Measurements from ENCODE around the gene ICAM1.

Gene ICAM1

DNA sequence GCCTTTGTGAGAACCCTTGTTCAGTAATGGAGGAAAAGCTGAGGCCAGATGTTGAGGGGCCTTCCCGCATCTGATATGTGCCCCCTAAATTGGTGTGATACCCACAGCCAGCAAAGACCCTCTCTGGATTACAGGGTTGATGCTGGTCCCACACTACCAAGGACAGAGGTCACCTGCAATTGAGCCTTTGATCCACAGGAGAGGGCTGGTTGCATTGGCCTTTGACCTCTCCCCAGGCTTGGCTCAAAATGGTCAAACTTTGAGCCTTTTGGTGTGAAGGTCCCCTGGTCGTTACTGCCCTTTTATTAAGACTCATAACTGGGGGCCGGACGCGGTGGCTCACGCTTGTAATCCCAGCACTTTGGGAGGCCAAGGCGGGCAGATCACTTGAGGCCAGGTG is 27.3 kb upstream of the ICAM1 start:
- no peak for DNase-seq

DNA sequence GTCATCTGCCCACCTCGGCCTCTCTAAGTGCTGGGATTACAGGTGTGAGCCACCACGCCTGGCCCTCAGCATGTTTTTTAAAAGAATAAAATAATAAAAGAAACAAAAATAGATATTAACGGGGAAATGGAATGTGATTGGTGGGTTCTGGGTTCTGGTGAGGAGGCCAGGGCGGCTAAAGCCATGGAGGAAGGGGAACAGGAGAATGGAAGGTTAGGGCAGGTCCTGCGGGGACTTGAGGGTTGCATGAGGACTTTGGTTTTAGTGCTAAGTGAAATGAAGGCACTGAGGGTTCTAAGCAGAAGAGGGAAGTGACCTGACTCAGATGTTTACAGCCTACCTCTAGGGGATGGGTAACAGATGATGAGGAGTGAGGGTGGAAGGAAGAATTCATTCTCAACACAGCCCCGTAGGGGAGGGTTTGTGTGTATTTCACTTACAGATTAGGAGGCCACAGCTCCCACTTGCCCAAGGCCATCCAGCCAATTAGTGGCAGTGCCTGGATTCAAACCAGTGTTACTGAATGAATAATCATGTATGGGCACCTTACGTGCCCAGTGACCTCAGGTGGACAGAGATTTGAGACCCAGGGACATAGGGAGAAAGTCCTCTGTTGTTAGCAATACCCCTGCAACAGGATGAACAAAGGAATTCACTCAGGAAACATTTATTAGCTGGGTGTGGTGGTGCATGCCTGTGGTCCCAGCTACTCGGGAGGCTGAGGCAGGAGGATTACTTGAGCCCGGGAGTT is 25.6 kb upstream of the ICAM1 start:
- DNase-seq, result no peak

DNA sequence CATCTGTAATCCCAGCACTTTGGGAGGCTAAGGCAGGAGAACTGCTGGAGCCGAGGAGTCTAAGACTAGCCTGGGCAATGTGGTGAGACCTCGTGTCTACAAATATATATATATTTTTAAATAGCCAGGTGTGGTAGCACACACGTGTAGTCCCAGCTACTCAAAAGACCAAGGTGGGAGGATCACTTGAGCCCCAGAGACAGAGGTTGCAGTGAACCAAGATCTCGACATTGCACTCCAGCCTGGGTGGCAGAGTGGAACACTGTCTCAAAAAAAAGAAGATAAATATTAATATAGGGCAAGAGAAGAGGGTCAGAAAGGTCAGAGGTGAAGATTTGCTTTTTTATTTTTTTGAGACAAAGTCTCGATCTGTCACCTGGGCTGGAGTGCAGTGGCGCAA is 24.4 kb upstream of the ICAM1 start:
- DNase-seq, result no peak

DNA sequence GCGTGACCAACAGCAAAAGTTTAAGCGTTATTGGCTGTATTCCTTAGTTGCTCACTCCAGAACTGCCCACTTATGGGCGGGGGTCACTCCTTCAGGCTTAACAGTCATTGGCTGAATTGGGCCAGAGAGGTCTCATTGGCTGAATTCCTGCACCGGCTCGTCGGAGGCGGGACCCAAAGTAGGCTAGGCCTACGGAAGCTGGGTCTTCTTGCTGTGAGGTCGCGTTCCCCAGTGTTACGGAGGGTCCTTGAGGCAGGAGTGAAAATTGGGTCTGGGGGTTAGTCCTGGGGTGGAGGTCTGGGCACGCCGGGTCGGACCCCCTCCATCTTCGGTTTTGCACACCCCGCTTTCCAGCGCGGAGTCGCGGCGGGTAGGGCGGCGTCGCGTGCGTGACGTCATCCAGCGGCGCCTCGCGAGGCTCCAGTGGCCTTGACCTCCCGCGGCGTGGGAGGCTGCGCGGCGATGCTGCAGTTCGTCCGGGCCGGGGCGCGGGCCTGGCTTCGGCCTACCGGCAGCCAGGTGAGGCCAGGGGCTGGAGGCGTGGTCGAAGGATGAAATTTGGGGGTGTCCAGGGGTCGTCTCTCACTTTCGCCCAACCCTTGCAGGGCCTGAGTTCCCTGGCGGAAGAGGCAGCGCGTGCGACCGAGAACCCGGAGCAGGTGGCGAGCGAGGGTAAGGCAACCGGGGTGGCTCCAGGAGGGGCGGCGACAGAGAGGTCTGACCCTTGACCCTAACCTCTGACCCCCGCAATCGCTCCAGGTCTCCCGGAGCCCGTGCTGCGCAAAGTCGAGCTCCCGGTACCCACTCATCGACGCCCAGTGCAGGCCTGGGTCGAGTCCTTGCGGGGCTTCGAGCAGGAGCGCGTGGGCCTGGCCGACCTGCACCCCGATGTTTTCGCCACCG is 18.9 kb upstream of the ICAM1 start, which contains the start of gene MRPL4:
MRPL4 (plus strand) TSS at position 423 of the 903 bp plus-strand sequence; CDS start at position 463, 40 bp downstream.
- peak; percentile 99 for DNase-seq

DNA sequence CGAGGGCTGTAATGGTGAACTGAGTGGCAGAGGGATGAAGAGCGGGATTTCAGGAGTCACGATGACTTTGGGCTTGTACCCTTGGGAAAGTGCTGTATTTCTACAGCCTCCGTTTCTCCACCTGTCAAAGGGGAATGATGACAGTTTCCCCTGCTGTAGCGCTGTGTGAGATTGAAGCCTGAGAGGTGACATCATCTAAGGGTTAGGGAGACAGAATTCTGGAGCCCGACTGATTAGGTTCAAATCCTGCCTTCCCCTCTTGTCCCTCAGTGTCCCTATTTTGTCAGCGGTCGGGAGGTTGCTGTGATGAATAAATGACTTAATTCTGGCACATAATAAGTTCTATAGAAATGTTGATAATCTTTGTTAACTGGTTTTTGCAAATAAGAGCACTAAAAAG is 18.2 kb upstream of the ICAM1 start:
- DNase-seq, result no peak

DNA sequence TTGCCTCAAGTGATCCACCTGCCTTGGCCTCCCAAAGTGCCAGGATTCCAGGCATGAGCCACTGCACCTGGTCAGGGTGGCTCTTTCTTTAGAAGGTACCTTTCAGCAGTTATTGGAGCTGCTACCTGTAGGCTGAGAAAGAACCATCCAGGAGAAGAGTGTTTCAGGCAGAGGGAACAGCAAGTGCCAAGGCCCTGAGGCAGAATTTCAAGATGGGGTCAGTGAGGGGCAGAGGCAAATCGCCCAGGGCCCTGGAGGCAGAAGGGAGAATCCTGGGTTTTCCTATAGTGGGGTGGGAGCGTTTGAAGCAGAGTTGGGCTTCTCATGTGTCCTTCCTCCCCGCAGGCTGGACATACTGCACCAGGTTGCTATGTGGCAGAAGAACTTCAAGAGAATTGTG is 16.7 kb upstream of the ICAM1 start:
- DNase-seq, result no peak

DNA sequence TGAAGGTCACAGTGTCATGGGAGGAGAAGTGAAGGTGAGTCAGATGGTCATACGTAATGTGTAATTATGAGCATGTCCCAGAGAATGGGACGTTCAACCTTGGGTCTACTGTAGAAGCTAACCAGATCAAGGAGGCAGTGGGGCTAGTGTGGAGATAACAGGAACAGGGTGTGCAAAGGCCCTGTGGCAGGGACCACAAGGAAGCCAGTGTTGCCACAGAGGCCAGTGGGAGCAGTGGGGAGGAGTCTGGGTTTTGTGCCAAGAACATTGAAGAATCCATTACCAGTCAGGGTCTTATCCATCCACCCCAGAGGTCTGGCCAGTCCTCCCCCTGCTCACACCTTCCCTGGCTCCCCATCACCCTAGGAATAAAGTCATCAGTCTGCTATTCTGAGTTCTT is 15.6 kb upstream of the ICAM1 start:
- no peak for DNase-seq

DNA sequence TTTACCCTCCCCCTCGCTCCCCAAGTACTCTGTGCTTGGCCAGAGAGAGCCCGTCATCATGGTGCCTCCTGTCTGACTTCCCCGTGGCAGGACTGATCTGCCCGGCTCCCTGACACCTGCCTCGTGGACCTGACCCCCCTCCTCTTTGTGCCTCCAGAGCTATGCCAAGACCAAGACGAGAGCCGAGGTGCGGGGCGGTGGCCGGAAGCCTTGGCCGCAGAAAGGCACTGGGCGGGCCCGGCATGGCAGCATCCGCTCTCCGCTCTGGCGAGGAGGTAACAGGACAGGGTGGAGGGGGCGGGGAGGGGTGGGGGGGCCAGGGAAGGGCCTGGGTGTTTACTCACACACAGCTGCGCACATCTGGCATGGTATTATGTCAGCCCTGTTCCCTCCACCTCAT is 14.4 kb upstream of the ICAM1 start:
- DNase-seq, result no peak

DNA sequence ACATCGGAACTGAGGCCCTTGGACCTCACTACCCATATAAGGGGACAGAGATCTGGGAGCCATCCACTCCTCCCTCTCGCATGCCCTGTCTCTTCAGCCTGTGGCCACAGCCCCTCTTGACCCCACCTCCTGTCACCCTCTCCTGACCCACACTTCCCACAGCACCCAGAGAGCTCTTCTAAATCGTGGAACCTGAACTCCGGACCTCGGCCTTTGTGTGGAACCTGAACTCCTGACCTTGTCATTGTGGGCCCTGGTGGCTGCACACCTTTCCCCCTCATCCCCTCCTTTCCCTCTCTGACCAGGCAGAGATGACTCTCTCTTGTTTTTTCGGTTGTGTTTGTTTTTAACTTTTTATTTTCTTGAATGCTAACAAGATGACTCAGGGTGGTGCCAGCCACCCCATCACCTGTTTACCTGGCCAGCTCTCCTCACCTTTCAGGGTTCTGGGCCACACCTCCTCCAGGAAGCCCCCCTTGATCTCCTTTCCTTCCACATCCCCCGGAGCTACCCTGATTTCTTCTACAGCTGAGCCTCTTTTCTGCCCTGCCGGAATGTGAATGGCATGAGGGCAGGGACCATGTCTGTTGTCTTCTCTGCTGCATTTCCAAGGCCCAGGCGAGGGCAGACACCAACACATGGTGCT is 13.8 kb upstream of the ICAM1 start:
- no peak for DNase-seq

DNA sequence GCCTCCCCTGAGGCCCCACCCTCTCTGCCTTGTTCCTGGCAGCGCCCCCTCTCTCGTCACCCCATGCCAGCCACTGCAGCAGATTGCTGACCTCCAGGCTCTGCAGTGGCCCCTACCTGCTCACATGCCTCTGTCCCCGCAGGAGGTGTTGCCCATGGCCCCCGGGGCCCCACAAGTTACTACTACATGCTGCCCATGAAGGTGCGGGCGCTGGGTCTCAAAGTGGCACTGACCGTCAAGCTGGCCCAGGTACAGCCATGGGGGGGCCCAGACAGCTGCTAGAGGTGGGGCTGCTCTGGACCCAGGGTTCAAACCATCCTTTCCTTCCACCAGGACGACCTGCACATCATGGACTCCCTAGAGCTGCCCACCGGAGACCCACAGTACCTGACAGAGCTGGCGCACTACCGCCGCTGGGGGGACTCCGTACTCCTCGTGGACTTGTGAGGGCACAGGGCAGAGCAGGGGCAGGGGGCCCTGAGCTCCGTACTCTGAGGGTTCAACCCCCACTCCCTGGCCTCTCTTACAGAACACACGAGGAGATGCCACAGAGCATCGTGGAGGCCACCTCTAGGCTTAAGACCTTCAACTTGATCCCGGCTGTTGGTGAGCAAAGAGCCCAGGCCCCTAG is 12.7 kb upstream of the ICAM1 start:
- no peak for DNase-seq

DNA sequence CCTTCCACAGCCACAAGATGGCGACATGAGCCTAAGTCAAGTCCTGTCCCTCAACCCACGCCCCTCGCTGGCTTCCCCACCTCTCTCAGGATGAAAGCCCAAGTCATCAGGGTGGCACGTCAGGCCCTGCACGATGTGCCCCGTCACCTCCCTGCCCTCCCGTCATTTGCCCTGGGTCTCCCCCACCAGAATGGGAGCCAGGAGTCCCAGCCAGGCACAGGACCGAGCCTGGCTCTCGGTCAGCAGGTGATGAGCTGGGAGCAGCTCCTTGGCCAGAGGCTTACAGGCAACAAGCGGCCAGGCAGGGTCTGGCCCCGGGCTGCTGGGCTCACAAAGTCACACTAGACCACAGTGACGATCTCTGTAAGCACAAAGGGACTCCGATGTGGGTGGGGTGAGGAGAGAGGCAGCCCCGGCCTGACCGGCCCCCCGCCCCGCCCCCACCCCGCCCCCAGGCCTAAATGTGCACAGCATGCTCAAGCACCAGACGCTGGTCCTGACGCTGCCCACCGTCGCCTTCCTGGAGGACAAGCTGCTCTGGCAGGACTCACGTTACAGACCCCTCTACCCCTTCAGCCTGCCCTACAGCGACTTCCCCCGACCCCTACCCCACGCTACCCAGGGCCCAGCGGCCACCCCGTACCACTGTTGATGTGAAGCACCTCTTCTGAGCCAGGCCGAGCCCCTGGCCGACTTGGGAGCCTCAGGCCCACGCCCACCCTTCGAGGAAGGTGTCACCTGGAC is 11.6 kb upstream of the ICAM1 start:
- peak; percentile 96 for DNase-seq

DNA sequence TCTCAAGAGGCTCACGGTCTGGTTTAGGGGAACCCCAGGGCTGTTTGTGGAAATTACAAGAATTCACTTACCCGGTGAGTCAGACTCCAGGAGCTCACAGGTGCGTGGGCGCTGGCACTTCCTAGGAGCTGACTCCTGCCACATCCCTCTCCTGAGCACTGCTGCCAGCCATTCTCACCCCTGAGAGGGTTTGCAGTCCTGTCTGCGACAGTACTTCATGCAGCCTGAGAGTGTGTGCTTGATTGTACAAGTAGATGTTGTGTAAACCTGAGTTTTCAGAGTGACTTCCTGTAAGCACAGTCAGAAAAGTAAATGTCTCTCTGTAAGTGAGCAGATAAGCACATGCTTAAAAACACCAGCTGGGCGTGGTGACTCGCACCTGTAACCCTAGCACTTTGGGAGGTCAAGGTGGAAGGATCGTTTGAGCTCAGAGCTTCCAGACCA is 10.8 kb upstream of the ICAM1 start:
- no peak for DNase-seq

DNA sequence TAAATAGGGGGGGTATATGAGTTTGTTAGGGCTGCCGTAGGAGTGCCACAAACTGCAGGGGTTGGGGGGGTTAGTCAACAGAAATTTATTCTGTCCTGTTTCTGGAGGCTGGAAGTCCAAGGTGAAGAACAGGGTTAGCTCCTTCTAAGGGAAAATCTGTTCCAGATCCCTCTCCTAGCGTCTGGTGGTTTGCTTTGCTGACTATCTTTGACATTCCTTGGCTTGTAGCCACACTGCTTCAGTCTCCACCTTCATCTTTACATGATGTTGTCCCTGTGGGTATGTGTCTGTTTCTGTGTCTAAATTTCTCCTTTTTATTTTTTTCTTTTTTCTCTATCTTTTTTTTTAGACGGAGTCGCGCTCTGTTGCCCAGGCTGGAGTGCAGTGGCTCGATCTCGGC is 8.1 kb upstream of the ICAM1 start:
- no peak for DNase-seq

DNA sequence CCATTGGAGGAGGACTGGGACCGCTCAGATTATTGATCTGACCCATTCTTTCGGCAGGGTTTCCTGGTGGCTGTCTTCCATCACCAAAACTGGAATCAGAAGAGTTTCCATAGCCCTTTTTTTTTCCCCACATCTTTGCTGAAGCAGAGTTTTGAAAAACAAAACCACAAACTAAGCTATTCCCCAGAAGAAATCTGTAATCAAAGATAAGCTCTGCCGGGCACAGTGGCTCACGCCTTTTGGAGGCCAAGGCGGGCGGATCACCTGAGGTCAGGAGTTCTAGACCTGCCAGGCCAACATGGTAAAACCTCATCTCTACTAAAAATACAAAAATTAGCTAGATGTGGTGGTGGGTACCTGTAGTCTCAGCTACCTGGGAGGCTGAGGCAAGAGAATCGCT is 4.2 kb upstream of the ICAM1 start:
- DNase-seq, result no peak

DNA sequence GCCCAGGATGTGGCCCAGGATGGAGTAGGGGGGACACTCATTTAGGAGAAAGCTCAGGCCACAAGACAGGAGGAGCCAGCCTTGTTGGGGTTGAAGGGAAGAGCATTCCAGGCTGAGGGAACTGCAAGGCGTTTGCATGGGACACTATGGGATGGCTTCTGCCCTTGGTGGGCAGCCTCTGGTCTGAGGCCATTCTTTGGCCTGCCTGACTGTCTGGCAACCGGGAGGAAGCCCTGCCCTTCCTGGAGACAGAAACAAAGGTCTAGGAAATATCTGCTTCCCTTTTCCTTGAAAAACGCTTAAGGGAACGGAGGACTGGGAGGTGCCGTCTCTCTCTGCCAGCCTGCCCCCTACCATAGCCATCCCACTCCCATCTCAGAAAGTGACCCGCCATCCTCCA is 2.8 kb upstream of the ICAM1 start:
- DNase-seq, result no peak

DNA sequence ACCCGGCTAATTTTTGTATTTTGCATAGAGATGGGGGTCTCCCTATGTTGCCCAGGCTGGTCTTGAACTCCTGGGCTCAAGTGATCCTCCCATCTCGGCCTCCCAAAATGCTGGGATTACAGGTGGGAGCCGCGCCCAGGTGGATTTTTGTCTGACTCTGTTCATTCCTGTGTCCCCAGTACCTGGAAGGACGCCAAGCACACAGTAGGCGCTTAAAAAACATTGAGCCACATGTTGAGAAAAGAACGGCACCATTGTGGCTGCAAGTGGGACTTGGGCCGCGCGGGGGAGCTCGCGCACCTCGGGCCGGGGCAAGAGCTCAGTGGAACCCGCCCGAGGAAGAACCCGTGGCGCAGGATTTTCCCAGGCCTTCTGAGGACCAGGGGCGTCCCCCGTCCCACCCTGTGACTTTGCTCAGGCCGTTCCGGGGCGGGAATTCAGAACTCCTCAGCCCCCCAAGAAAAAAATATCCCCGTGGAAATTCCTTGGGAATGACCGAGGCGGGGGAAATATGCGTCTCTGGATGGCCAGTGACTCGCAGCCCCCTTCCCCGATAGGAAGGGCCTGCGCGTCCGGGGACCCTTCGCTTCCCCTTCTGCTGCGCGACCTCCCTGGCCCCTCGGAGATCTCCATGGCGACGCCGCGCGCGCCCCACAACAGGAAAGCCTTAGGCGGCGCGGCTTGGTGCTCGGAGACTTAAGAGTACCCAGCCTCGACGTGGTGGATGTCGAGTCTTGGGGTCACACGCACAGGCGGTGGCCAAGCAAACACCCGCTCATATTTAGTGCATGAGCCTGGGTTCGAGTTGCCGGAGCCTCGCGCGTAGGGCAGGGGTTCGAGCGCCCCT is 1.4 kb upstream of the ICAM1 start:
- DNase-seq, result peak; percentile 88

DNA sequence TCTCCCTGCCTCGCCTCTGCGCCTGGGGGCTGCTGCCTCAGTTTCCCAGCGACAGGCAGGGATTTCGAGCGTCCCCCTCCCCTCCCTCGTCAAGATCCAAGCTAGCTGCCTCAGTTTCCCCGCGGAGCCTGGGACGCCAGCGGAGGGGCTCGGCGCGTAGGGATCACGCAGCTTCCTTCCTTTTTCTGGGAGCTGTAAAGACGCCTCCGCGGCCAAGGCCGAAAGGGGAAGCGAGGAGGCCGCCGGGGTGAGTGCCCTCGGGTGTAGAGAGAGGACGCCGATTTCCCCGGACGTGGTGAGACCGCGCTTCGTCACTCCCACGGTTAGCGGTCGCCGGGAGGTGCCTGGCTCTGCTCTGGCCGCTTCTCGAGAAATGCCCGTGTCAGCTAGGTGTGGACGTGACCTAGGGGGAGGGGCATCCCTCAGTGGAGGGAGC is 722 bp upstream of the ICAM1 start:
- DNase-seq, result no peak

DNA sequence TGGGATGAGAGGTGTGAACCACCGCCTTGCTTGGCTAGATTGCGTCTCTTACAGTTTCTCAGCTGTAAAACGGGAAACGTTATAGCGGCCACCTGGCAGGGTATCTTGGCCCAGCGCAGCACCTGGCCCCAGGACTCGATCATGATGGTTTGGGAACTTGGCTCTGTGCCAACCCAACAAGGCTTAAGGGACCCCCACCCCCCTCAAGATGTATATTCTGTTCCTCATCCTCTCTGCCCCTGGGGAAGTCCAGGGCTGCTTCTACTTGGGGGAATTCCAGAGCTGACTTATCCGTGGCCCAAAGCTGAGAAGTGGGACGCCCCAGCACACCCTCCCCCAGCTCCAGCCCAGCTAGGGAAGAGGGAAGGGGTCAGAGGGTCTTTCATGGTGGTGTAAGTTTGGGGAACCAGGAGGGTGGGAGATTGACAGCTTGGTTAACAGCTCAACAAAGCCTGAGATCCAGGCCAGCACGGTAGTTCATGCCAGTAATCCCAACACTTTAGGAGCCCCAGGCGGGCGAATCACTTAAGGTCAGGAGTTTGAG is 695 bp downstream of the ICAM1 start:
- no peak for DNase-seq

DNA sequence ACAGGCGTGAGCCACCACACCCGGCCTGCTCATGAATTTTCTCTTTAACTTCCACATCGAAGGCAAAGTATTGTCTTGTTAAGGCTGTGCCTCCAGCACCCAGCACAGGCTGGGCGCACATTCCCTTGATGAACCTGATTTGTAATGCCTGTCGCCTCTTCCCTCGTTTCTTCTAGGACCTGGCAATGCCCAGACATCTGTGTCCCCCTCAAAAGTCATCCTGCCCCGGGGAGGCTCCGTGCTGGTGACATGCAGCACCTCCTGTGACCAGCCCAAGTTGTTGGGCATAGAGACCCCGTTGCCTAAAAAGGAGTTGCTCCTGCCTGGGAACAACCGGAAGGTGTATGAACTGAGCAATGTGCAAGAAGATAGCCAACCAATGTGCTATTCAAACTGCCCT is 3.7 kb downstream of the ICAM1 start:
- no peak for DNase-seq

DNA sequence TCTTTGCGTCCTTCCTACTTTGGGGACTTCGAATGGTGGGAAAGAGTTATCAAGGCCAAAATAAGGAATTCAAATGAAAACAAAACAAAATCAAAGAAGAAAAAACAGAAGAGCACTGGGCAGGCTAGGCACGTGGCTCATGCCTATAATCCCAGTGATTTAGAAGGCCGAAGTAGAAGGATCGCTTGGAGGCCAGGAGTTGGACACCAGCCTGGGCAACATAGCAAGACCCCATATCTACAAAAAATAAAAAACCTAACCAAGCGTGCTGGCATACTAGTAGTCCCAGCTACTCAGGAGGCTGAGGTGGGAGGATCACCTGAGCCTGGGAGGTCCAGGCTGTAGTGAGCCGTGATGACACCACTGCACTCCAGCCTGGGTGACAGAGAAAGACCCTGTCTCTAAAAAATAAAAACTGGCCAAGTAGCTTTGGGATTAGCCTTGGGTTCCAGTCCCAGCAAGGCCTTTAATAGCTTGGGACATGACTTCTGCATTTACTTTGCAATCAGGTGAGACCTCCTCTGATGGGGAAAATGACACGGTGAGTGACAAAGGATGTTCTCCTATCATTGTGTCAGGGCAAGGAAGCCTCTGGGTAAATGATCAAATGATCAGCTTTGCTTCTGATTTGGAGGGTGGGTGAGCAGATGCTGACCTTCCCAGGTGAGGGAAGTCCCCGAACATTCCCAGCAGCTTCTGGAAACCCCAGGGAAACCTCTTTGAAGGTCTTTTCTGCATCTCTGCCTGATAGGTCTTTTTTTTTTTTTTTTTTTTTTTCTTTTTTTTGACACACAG is 7.1 kb downstream of the ICAM1 start:
- no peak for DNase-seq

Data from eye (tissue), 1 donor.